22Rv1 (cell line): ENCODE measurements around the gene SNW1.
A peak's percentile ranks its signal among the peaks of the same experiment; 100 is the strongest.
"Not testable (repeated sequence)": the region's sequence is repeated elsewhere in the genome, so short reads cannot be mapped to it uniquely, and the experiment has no call there.

Experiments
- H3K27ac ChIP-seq: fragments of 450-650 bp; 2 replicates; pipeline ENCODE4 v1.5.1; 2017
- ZFX ChIP-seq: fragments of 450-650 bp; IDR thresholded peaks from 2 replicates; pipeline ENCODE4 v1.6.1; 2017; ENCODE audit warnings: antibody characterized with exemption, borderline replicate concordance
- TF ChIP-seq, protein P1 (sequence below): fragments of 450-650 bp; IDR thresholded peaks from 2 replicates; pipeline ENCODE4 v1.5.1; 2017; ENCODE audit warnings: mild to moderate bottlenecking

Gene SNW1

DNA sequence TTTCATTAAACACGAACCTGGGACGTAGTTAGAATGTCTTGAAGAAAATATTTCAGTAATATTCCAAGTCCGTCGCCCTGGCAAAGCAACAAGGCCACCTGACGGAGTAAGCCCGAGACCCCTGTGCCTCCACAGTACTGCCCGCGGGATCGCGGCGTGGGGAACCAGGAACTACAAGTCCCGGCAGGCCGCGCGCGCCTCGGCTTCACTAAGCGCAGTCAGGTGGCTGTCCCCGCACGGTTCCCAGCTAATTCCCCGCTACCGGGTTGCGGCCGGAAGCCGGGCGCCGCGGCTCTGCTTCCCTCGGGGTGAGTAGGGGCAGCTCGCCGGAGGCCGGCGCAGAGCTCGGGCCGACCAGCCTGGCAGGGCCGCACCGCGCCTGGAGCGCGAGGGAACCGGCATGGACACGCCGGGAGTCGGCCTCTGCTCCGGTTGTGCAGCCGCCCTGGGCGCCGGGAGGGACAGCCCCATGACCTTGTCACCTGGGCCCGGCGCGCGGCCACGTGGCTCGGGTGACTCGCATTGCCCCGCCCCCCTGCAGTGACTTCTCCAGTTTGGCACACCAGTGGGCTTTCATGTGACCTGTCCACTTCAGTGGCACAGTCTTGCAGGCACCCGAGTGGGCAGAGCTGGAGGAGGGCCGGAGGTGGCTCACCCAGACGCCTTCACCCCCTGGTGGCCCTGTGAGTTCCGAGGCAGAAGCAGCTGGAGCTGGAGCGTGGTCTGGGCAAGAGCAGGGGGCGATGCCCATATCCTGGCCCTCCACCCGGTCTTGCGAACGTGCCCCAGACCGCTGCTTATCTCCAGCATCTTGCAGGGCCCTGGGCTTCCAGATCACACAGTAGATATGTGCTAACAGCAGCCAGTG, 39.1 kb upstream of the SNW1 start, which contains the start of gene ADCK1:
Gene ADCK1, plus strand, starts transcription at position 247 of the 868 bp plus-strand sequence. CDS start 18,870 bp downstream, outside the sequence.
- no peak for TF ChIP-seq ZFX
- TF ChIP-seq, protein P1, sequence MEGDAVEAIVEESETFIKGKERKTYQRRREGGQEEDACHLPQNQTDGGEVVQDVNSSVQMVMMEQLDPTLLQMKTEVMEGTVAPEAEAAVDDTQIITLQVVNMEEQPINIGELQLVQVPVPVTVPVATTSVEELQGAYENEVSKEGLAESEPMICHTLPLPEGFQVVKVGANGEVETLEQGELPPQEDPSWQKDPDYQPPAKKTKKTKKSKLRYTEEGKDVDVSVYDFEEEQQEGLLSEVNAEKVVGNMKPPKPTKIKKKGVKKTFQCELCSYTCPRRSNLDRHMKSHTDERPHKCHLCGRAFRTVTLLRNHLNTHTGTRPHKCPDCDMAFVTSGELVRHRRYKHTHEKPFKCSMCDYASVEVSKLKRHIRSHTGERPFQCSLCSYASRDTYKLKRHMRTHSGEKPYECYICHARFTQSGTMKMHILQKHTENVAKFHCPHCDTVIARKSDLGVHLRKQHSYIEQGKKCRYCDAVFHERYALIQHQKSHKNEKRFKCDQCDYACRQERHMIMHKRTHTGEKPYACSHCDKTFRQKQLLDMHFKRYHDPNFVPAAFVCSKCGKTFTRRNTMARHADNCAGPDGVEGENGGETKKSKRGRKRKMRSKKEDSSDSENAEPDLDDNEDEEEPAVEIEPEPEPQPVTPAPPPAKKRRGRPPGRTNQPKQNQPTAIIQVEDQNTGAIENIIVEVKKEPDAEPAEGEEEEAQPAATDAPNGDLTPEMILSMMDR: peak; percentile 18
- H3K27ac ChIP-seq: peak within 1 kb of the TSS; percentile 73

DNA sequence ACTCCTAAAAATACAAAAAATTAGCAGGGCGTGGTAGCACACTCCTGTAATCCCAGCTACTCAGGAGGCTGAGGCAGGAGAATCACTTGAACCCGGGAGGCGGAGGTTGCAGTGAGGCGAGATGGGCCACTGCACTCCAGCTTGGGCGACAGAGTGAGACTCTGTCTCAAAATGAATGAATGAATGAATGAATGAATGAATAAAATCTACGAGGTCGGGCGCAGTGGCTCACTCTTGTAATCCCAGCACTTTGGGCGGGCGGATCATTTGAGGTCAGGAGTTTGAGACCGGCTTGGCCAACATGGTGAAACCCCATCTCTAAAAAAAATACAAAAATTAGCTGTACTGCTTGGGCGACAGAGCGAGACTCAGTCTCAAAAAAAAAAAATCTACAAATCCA, 38.5 kb upstream of the SNW1 start:
- peak overlapping the region; percentile 73 for H3K27ac ChIP-seq

DNA sequence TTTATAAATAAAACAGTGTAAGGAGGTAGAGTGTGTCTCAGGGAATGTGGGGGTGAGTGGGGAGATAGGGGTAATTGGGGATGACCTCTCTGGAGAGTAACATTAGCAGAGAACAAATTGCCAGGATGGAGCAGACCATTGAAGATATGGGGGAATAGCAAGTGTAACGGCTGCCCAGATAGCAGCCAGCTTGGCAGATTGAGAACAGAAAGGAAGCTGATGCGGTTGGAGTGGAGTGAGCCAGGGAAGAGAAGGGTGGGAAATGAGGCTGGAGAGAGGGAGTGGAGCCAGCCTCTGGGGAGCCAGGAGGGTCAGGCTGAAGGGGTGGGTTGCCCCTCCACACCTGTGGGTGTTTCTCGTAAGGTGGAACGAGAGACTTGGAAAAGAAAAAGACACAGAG, 33.4 kb upstream of the SNW1 start:
- H3K27ac ChIP-seq: no peak overlapping the region

DNA sequence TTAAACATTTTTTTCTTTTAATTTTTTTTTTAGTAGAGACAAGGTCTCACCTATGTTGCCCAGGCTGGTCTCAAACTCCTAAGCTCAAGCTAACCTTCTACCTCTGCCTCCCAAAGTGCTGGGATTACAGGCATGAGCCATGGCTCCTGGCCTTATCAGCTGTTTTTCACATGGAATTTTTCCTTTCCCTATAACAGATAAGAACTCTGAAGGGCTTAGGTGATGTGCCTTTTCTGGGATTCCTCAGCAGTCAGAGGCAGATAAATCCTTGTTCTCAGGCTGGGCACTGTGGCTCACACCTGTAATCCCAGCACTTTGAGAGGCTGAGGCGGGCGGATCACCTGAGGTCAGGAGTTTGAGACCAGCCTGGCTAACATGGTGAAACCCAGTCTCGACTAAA, 32.3 kb upstream of the SNW1 start:
- not testable (repeated sequence) for H3K27ac ChIP-seq

More for the DNA sequence above, 33.4 kb upstream of the SNW1 start:
- TF ChIP-seq ZFX: no peak
- TF ChIP-seq, protein P1: no peak

DNA sequence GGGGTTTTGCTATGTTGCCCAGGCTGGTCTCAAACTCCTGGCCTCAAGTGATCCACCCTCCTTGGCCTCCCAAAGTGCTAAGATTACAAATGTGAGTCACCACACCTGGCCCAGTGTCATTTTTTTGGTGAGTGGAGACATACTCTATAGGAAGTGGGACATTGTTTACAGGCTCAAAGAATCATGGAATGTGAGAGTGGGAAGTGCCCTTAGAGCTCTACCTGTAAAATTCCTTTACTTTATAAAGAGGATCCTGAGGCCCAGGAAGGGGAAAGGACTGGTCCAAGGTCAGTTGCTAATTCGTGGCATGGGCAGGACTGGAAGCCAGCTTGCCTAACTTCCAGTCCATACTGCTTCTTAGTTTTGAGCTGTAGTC, 30.3 kb upstream of the SNW1 start:
- TF ChIP-seq ZFX: no peak
- TF ChIP-seq, protein P1: no peak
- H3K27ac ChIP-seq: no peak overlapping the region

DNA sequence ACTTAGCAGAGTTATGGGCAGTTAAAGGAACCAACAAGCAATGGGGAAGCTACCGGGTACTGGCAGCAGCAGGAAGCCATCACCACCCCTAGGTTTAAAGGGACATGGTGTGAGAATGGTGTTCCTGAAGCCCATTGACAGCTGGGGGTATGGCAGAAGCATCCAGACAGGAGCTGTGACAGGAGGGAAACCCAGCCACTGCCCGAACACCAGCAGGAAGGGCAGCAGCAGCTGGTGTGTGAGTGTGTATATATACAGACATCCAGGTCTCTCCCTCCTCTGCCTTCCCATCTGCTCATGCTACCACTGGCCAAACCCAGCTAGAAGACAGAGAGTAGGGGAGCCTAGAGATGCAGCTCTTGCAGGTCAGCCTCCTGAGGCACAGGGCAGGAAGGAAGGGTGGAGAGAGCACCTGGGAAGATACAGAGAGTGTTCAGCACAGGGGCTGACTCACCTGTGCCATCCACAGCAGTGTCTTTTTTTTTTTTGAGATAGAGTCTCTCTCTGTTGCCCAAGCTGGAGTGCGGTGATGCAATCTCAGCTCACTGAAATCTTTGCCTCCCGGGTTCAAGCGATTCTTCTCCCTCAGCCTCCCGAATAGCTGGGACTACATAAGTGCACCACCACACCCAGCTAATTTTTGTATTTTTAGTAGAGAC, 29.7 kb upstream of the SNW1 start:
- TF ChIP-seq, protein P1: no peak
- TF ChIP-seq ZFX: no peak
- H3K27ac ChIP-seq: no peak overlapping the region

DNA sequence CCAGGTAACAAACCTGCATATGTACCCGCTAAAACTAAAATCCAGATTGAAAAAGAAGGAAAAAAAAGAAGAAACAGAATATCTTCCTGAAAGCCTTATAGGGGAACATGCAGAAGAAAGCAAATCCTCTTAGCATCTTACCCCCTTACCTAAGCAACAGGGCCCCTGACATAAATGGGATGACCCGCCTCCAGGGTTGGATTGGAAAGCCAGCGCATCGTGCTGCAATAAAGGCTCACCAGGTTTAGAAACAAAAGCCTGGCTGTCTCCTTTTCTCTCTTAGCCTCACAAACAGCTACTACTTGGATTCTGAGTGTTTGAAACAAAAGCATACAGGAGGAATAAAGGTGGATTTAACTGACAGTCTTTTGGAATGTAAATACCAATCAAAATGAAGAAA, 25.2 kb upstream of the SNW1 start:
- no peak overlapping the region for H3K27ac ChIP-seq
- TF ChIP-seq ZFX: no peak
- TF ChIP-seq, protein P1: no peak

DNA sequence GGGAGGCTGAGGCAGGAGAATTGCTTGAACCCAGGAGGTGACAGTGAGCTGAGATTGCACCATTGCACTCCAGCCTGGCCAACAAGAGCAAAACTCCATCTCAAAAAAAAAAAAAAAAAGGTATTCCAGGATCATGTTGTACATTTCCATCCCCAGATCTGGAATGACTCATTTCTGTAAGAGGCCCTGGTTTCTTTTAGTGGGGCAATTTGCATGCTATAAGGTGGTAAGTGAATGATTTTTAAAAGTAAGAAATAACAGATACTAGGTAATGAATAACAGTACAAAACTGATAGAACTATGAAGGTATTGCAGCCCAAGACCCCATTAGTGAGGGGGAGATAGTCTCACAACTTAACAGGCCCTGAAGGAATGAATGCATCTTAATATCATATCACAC, 21.2 kb upstream of the SNW1 start:
- no peak overlapping the region for H3K27ac ChIP-seq
- no peak for TF ChIP-seq ZFX
- TF ChIP-seq, protein P1: no peak

DNA sequence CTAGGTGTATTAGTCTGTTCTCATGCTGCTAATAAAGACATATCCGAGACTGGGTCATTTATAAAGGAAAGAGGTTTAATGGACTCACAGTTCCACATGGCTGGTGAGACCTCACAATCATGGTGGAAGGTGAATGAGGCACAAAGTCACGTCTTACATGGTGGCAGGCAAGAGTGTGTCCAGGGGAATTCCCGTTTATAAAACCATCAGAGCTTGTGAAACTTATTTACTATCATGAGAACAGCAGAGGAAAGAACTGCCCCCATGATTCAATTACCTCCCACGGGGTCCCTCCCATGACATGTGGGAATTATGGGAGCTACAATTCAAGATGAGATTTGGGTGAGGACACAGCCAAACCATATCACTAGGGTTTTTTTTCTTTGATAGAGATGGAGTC, 13.0 kb upstream of the SNW1 start:
- not testable (repeated sequence) for H3K27ac ChIP-seq

DNA sequence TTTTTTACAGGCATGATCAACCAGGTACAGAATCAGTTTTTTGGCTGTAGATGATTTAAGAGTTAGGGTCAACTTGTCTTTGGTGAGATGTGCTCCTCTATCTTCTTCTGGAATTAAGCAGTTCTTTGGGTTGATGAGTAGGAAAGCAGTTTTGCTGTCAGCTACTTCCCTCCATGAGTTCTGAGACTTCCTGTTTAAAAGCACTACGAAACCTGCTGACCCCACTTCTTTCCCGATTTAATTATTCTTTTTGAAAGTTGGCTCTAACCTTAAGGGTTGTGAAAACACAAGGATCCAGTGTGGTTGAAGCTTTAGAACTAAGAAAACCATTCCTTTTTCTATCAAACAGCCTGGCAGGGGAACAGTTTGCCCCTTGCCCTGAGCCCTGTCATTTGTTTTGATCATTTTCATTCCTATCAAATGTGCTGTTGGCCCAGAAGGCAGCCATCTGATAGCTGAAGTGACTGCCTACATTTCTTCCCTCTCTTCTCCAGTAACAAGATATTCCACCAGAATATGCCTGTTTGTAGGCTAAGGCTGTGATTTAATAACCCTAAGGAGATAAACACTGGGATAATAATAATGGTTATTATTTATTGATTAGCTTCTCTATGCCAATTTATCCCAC, 7.6 kb upstream of the SNW1 start:
- not testable (repeated sequence) for H3K27ac ChIP-seq
